ENCODE results near the gene RNF41. TPM values are rescaled to one million over a fixed set of nuclear protein-coding genes. Genes with fewer than 3 reads are reported as not detected.

Gene RNF41
- total and polyA plus RNA-seq, 2 of the 13 experiments (the other 11 are each of a cell fraction or from before 2014, with no cell fraction given), result 27.1 to 39.4 TPM

DNA sequence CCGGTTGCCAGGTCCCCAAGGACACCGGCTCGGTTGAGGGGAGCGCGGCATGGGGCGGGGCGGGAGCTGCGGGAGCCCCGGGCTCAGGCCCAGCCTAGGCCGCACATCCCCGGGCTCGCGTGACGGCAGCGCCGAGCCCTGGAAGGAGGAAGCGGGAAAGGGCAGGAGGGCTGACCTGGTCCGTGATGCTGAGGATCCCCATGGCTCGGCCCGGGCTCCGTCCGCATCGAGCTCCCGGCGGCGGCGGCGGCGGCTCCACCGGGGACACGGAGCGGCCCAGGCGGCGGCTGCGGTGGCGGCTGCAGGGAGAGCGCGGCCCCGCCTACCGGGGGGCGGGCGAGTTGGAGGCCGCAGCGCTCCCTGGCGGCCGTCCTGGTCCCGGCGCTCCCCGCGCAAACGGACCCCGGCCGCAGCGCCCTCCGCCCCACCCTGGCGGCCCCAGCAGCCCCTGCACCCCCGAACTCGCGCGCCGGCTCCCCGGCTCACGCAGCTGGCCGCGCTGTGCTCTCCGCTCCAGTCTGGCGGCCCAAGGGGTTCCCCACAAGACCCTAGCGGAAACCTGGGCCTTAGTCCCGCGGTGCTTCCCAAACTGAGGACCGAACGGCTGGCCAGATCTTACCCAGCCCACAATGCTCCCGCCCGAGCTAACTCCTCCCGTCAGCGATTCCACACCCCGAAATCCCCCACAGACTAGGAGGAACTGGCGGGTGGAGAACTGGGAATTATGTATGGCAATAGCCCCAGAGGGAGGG is 36.5 kb upstream of the RNF41 start, which contains the start of gene ANKRD52 (continued):
- TF ChIP-seq, protein P1, sequence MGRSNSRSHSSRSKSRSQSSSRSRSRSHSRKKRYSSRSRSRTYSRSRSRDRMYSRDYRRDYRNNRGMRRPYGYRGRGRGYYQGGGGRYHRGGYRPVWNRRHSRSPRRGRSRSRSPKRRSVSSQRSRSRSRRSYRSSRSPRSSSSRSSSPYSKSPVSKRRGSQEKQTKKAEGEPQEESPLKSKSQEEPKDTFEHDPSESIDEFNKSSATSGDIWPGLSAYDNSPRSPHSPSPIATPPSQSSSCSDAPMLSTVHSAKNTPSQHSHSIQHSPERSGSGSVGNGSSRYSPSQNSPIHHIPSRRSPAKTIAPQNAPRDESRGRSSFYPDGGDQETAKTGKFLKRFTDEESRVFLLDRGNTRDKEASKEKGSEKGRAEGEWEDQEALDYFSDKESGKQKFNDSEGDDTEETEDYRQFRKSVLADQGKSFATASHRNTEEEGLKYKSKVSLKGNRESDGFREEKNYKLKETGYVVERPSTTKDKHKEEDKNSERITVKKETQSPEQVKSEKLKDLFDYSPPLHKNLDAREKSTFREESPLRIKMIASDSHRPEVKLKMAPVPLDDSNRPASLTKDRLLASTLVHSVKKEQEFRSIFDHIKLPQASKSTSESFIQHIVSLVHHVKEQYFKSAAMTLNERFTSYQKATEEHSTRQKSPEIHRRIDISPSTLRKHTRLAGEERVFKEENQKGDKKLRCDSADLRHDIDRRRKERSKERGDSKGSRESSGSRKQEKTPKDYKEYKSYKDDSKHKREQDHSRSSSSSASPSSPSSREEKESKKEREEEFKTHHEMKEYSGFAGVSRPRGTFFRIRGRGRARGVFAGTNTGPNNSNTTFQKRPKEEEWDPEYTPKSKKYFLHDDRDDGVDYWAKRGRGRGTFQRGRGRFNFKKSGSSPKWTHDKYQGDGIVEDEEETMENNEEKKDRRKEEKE (IDR thresholded peaks at IDR 0.05), result no peak
- no peak for TF ChIP-seq NR2F6 (IDR thresholded peaks at IDR 0.05)
- no peak for TF ChIP-seq NR2F6 (CRISPR knock-in tag; IDR thresholded peaks at IDR 0.05)
- no peak for TF ChIP-seq NFE2 (CRISPR knock-in tag; IDR thresholded peaks at IDR 0.05)
- peak; percentile 73; the same call in 1 of the 2 replicates for TF ChIP-seq ZNF564 (CRISPR knock-in tag; IDR thresholded peaks at IDR 0.05)

DNA sequence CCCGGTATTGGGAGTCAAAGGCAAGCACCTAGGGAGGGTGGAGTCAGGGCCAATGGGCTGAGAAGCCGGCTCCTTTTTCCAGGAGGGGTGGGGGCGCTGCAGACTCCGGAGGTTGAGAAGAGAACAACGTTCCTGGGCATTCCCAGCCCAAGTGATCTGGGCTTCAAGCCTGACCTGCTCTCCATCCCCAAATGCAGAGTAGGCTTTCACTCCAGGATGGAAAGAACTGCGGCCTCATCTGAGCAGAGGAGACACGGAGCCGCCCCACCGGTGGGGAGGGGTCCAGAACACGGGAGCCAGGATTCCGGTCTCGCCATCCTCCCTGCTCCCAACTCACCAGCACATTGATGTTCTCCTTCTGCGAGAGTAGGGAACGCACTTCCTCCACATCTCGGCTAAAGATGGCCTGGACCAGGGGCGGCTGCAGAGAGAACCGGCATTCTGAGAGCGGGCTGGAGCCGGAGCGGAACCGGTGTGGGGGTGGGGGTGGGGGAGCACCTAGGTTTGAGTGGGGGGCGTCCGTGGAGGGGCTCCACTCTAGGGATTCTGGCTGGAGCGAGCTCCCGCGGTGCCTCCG is 35.9 kb upstream of the RNF41 start:
- intact Hi-C loops (cut with micrococcal nuclease; ENCODE audit: unreplicated experiment), result loop anchor here (1.0 to 5.0 kb wide), 2 partner anchors 35 to 64 kb away; partner anchors contain the start of genes NABP2 and RNF41
- H3K4me3 ChIP-seq (replicated peaks in 1 of 3; ENCODE audit: insufficient read depth in 1 of 3, low read depth in 2 of 3, low read length in 3 of 3), result peak overlapping the region; percentile 74 to 96 (median 88)
- ChIA-PET POLR2A (interaction anchor here (1.1 to 3.5 kb wide), 6 partner anchors 9 to 58 kb away, joined by 5 to 24 read pairs (median 9); partner anchors contain the start of genes CNPY2, COQ10A, CS and RNF41), CTCF (ENCODE audit: low intra/inter-chr PET ratio, low total read pairs) (interaction anchor here (0.7 to 2.1 kb wide), 6 partner anchors 9 to 66 kb away, joined by 3 to 12 read pairs (median 6); partner anchors contain the start of genes COQ10A, NABP2 and SLC39A5)
- H3K4me1 ChIP-seq (ENCODE audit: insufficient read depth, low read length), result peaks cover 28% of the 10 kb centered on the region
- in situ Hi-C loops (cut with HindIII; ENCODE audit: extremely low pct_ligation_motif_present, low pct_unique_long_range_greater_than_20kb), result loop anchor here (5.0 kb wide), 2 partner anchors 35 to 65 kb away; partner anchors contain the start of genes NABP2 and RNF41
- H3K9ac ChIP-seq (ENCODE audit: insufficient read depth, low read depth, low read length), result peak overlapping the region; percentile 79
- peak; percentile 36 for DNase-seq (ENCODE audit: low spot score)
- no TSS peak for BruUV-seq (replicated peaks)
- peak overlapping the region; percentile 77 for H3K4me2 ChIP-seq (ENCODE audit: low read depth, low read length)
- H3K79me2 ChIP-seq (ENCODE audit: insufficient read depth, low read length), result peaks cover 10% of the 10 kb centered on the region
- H3K9me3 ChIP-seq (ENCODE audit: low read length), result no peaks in the 10 kb centered on the region
- FAIRE-seq, result peak; percentile 36
- H3K36me3 ChIP-seq (replicated peaks in 1 of 2; ENCODE audit: control insufficient read depth in 1 of 2, insufficient read depth in 2 of 2, low read length in 2 of 2), result peaks cover 15 to 30% of the 10 kb centered on the region in 2 experiments
- 4% methylated on average over 3 of the region's 27 CpGs for WGBS (ENCODE audit: low lambda C conversion rate)
- peak overlapping the region; percentile 42 for H3K27ac ChIP-seq (ENCODE audit: extremely low read length, insufficient read depth, low read length)
- H4K20me1 ChIP-seq (ENCODE audit: insufficient read depth, low read length), result no peaks in the 10 kb centered on the region
- H2AFZ ChIP-seq (ENCODE audit: low read length), result no peak overlapping the region
- ATAC-seq, result peak; percentile 73
- H3K27me3 ChIP-seq (ENCODE audit: control insufficient read depth in 1 of 2, insufficient read depth in 2 of 2, low read length in 2 of 2), result no peaks in the 10 kb centered on the region
- TF ChIP-seq KAT7 (CRISPR knock-in tag; IDR thresholded peaks at IDR 0.05; ENCODE audit: borderline replicate concordance) (0 out of 2 replicates have a peak, but pooled peaks have one; percentile 2), ZNF430 (CRISPR knock-in tag; IDR thresholded peaks at IDR 0.05) (peak; percentile 31; the same call in 1 of the 2 replicates), ZSCAN25 (CRISPR knock-in tag; IDR thresholded peaks at IDR 0.05) (no peak), NFE2 (CRISPR knock-in tag; IDR thresholded peaks at IDR 0.05) (no peak), BCL6 (CRISPR knock-in tag; IDR thresholded peaks at IDR 0.05) (0 out of 2 replicates have a peak, but pooled peaks have one; percentile 3), SSRP1 (CRISPR knock-in tag; IDR thresholded peaks at IDR 0.05) (no peak), HIVEP1 (CRISPR knock-in tag; IDR thresholded peaks at IDR 0.05) (0 out of 2 replicates have a peak, but pooled peaks have one; percentile 2), SOX6 (IDR thresholded peaks at IDR 0.05) (no peak), SOX6 (CRISPR knock-in tag; IDR thresholded peaks at IDR 0.05) (no peak), ZNF207 (IDR thresholded peaks at IDR 0.05; ENCODE audit: borderline replicate concordance) (no peak), CEBPG (CRISPR knock-in tag; IDR thresholded peaks at IDR 0.05) (no peak)
- TF ChIP-seq, protein P2, sequence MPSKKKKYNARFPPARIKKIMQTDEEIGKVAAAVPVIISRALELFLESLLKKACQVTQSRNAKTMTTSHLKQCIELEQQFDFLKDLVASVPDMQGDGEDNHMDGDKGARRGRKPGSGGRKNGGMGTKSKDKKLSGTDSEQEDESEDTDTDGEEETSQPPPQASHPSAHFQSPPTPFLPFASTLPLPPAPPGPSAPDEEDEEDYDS (CRISPR knock-in tag; IDR thresholded peaks at IDR 0.05), result no peak
- TF ChIP-seq, protein P3, sequence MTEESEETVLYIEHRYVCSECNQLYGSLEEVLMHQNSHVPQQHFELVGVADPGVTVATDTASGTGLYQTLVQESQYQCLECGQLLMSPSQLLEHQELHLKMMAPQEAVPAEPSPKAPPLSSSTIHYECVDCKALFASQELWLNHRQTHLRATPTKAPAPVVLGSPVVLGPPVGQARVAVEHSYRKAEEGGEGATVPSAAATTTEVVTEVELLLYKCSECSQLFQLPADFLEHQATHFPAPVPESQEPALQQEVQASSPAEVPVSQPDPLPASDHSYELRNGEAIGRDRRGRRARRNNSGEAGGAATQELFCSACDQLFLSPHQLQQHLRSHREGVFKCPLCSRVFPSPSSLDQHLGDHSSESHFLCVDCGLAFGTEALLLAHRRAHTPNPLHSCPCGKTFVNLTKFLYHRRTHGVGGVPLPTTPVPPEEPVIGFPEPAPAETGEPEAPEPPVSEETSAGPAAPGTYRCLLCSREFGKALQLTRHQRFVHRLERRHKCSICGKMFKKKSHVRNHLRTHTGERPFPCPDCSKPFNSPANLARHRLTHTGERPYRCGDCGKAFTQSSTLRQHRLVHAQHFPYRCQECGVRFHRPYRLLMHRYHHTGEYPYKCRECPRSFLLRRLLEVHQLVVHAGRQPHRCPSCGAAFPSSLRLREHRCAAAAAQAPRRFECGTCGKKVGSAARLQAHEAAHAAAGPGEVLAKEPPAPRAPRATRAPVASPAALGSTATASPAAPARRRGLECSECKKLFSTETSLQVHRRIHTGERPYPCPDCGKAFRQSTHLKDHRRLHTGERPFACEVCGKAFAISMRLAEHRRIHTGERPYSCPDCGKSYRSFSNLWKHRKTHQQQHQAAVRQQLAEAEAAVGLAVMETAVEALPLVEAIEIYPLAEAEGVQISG (CRISPR knock-in tag; IDR thresholded peaks at IDR 0.05), result no peak

Data from HepG2 (cell line).